Esophagus squamous epithelium (tissue), 4 donors: ENCODE results near the gene FABP3.

ENCODE experiments used
- CTCF ChIP-seq, 6 experiments: fragments of 450-650 bp in 4 of 6; fragments of 200-600 bp in 2 of 6; sonication (generic) in 2 of 6; IDR thresholded peaks; one replicate each; pipeline ENCODE4 v1.5.1; 2016 to 2019; ENCODE audit warnings: antibody characterized with exemption in 6 of 6, mild to moderate bottlenecking in 4 of 6, moderate library complexity in 4 of 6
- POLR2A ChIP-seq, 4 donors: fragments of 450-650 bp; IDR thresholded peaks; one replicate each; pipeline ENCODE4 v1.6.1; 2017; ENCODE audit warnings: antibody characterized with exemption in 4 of 4, mild to moderate bottlenecking in 4 of 4, moderate library complexity in 3 of 4

DNA sequence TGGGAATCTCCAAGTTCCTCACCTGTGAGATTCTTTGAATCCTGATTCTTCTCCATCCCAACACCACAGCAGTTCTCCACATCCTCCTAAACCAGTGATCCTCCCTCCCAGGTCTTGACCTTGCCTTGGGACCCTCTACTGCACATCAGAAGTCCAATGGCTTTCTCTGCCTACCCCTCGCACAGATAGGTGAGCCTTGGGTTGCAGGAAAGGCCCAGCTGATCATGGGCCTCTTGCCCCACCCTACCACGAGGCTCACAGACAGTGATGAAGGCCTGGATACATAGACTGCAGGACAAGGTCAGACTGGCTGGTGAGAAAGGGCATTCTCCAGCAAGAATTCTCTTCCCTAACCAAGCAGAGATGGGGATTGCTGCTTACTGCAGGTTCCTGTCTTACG lies 825 bp downstream of the FABP3 start:
- TF ChIP-seq CTCF (IDR thresholded peaks at IDR 0.05), result no peak
- no peak for TF ChIP-seq POLR2A (IDR thresholded peaks at IDR 0.05)
